Psoas muscle (tissue), 8 donors: Measurements from ENCODE around the gene THAP12. TPM values are rescaled to one million over a fixed set of nuclear protein-coding genes. Genes with fewer than 3 reads are reported as not detected.

Experiments used
- ATAC-seq, 4 donors: fragments of 200-7000 bp; cut with Tn5 transposase; one replicate each; pipeline ENCODE4 v1.9.1; 2020; ENCODE audit warnings: moderate library complexity in 3 of 4, mild to moderate bottlenecking in 2 of 4
- DNase-seq, 2 donors: peaks; one replicate each; pipeline ENCODE4 v3.0.0-alpha.2; 2020
- H3K27ac ChIP-seq: fragments of 200-600 bp; one replicate; pipeline ENCODE4 v1.8.0; 2022
- H3K27me3 ChIP-seq, 3 donors: fragments of 200-600 bp in 1 of 3; one replicate each; pipeline versions ENCODE4 v1.6.1 to v1.8.0; 2013 to 2022; ENCODE audit warnings: low read length in 2 of 3, mild to moderate bottlenecking in 2 of 3, moderate library complexity in 1 of 3; ENCODE audit not compliant: insufficient read depth in 3 of 3
- H3K36me3 ChIP-seq, 2 donors: fragments of 200-600 bp in 1 of 2; one replicate each; pipeline versions ENCODE4 v1.6.1 to v1.8.0; 2013 to 2022; ENCODE audit warnings: low read depth in 1 of 2, mild to moderate bottlenecking in 1 of 2, moderate library complexity in 1 of 2; ENCODE audit not compliant: insufficient read depth in 1 of 2
- H3K4me1 ChIP-seq: fragments of 200-600 bp; one replicate; pipeline ENCODE4 v1.8.0; 2022
- H3K4me3 ChIP-seq: fragments of 200-600 bp; one replicate; pipeline ENCODE4 v1.8.0; 2022; ENCODE audit warnings: mild to moderate bottlenecking
- H3K9me3 ChIP-seq: fragments of 200-600 bp; one replicate; pipeline ENCODE4 v1.8.0; 2022
- WGBS, 3 donors: extraction: QIAGEN DNeasy Blood & Tissue Kit; methylation state at CpG; one replicate each; pipeline versions ENCODE4 v1.1.6 to v1.1.7; 2013; 5-methylcytosine and 5-hydroxymethylcytosine counted together
- intact Hi-C, 2 donors: fragments of 100-400 bp; cut with DNase I; formaldehyde crosslinking; loops; one replicate each; pipeline versions ENCODE4 v1.11.0 to v1.14.2; 2022
- polyA plus RNA-seq, 3 donors: library from polyadenylated mRNA; stranded (reverse); fragments of 200-250 nt; gene quantifications; one replicate each; pipeline ENCODE4 v1.2.3, GENCODE V29; 2013
- total RNA-seq, 4 donors: library from RNA; stranded (reverse); fragmentation: NEBNext Ultra II Directional in 2 of 4; extraction: Animal tissue kit (Norgen Biotek cat#: 25700) in 2 of 4; gene quantifications; one replicate each; pipeline versions ENCODE4 v1.2.1 to v1.2.4, GENCODE V29; 2021 to 2023
- TF ChIP-seq, protein P1 (sequence below): fragments of 200-600 bp; IDR thresholded peaks from one replicate; pipeline ENCODE4 v1.8.0; 2022; ENCODE audit warnings: antibody characterized with exemption
- donor health status: healthy with polysubstance abuse.
- donor health status: DM: no; HTN: no; CAD: no; lungs with moderate emphysema.
- donor health status: Bipolar disorder and iron deficiency.
- donor health status: healthy.
- donor health status: DM: yes; HTN: yes; CAD: no.
- donor health status: DM: no; HTN: no; CAD: no.
- donor health status: DM: no; HTN: no; CAD: no.
- donor health status: DM: yes; HTN: yes; CAD: no.

The THAP12 gene
- total and polyA plus RNA-seq, 7 donors, result 15.6 to 38.1 (median 34.2) TPM

- no peaks in the 10 kb centered on the region for H3K9me3 ChIP-seq
- H3K36me3 ChIP-seq, result no peaks in the 10 kb centered on the region
- no peak overlapping the region for H3K27ac ChIP-seq
- ATAC-seq (peak; percentile 93 to 98 (median 95)), DNase-seq (peak; percentile 79 to 91)
- WGBS, 3 donors, result 4 to 7% (median 6%) methylated on average over 6 to 7 of the region's 7 CpGs
- peaks cover 0 to 9% (median 0%) of the 10 kb centered on the region in 3 donors for H3K27me3 ChIP-seq
- TF ChIP-seq, protein P1, sequence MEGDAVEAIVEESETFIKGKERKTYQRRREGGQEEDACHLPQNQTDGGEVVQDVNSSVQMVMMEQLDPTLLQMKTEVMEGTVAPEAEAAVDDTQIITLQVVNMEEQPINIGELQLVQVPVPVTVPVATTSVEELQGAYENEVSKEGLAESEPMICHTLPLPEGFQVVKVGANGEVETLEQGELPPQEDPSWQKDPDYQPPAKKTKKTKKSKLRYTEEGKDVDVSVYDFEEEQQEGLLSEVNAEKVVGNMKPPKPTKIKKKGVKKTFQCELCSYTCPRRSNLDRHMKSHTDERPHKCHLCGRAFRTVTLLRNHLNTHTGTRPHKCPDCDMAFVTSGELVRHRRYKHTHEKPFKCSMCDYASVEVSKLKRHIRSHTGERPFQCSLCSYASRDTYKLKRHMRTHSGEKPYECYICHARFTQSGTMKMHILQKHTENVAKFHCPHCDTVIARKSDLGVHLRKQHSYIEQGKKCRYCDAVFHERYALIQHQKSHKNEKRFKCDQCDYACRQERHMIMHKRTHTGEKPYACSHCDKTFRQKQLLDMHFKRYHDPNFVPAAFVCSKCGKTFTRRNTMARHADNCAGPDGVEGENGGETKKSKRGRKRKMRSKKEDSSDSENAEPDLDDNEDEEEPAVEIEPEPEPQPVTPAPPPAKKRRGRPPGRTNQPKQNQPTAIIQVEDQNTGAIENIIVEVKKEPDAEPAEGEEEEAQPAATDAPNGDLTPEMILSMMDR, result peak; percentile 88
- no peaks in the 10 kb centered on the region for H3K4me1 ChIP-seq
- no peak overlapping the region for H3K4me3 ChIP-seq
- intact Hi-C loops, result loop anchor here (1.0 to 10.0 kb wide), 6 partner anchors 110 to 594 kb away; no protein-coding TSS in a partner anchor
Measured at GRCh38 chr11:76318744-76319384, 62.1 kb downstream of the THAP12 start.

DNA sequence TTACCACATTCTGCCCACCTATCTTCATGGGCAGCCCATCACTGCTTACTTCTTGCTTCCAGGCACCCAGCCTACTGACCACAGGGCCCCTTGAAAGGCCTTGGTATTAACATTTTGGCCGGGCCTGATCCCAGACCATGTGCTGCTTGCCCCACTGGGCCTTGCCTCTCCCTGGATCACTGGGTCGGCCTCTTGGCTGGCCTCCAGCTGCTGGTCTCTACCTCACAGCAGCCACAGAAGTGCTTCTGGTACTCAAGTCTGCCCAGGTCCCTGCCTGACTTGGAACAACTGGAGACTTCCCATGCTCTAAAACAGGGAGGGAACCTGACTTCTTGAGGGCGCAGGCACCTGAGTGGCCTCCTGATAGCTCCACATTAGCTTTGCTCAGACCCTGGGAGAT, 63.6 kb downstream of the THAP12 start:
- Histone ChIP-seq H3K9me3 (no peaks in the 10 kb centered on the region), H3K4me1 (no peaks in the 10 kb centered on the region), H3K27me3 (peaks cover 0 to 9% (median 0%) of the 10 kb centered on the region in 3 donors), H3K4me3 (no peak overlapping the region), H3K36me3 (no peaks in the 10 kb centered on the region), H3K27ac (no peak overlapping the region)
- TF ChIP-seq, protein P1, result no peak
- 60 to 68% (median 61%) methylated on average over 3 of the region's 3 CpGs for WGBS, 3 donors
- no peak for ATAC-seq
- intact Hi-C loops, result loop anchor here (5.0 to 10.0 kb wide), 4 partner anchors 420 to 592 kb away; no protein-coding TSS in a partner anchor
- no peak for DNase-seq

DNA sequence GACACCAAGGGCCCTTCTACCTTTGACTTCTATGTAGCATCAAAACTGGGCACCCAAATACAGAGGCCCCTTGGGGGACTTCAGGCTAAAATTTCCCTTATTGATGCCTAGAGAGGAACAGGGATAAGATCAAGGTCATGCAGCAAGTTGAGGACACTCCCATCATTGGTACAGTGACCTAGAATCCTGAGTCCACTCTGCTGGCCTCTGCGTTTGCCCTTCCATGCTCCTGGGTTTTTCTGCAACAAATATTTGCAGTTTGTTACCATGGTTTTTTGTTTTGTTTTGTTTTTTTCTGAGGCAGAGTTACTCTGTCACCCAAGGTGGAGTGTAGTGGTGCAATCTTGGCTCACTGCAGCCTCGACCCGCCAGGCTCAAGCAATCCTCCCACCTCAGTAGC, 64.2 kb downstream of the THAP12 start:
- Histone ChIP-seq H3K27me3 (peaks cover 0 to 7% (median 0%) of the 10 kb centered on the region in 3 donors), H3K36me3 (no peaks in the 10 kb centered on the region), H3K27ac (no peak overlapping the region), H3K4me1 (no peaks in the 10 kb centered on the region), H3K9me3 (no peaks in the 10 kb centered on the region), H3K4me3 (no peak overlapping the region)
- 71 to 85% (median 83%) methylated on average over 3 of the region's 3 CpGs for WGBS, 3 donors
- intact Hi-C loops, result loop anchor here (5.0 to 10.0 kb wide), 4 partner anchors 419 to 592 kb away; no protein-coding TSS in a partner anchor
- TF ChIP-seq, protein P1, result no peak
- DNase-seq (no peak), ATAC-seq (no peak)

GRCh38 chr11:76315182-76315853, 65.6 kb downstream of the THAP12 start:
- H3K4me3 ChIP-seq, result no peak overlapping the region
- DNase-seq (no peak), ATAC-seq (no peak)
- no peaks in the 10 kb centered on the region for H3K9me3 ChIP-seq
- intact Hi-C loops, result loop anchor here (5.0 to 10.0 kb wide), 4 partner anchors 418 to 591 kb away; no protein-coding TSS in a partner anchor
- no peak overlapping the region for H3K27ac ChIP-seq
- TF ChIP-seq, protein P1, result no peak
- WGBS, 3 donors, result 78 to 87% (median 86%) methylated on average over 8 of the region's 8 CpGs
- no peaks in the 10 kb centered on the region for H3K36me3 ChIP-seq
- H3K27me3 ChIP-seq, result no peaks in the 10 kb centered on the region
- H3K4me1 ChIP-seq, result no peaks in the 10 kb centered on the region
